ENCODE results near the gene STAT6.

STAT6 gene

GRCh38 chr12:57128519-57129247 lies 17.5 kb upstream of the STAT6 start:
- in situ Hi-C loops (cut with HindIII; ENCODE audit: low sequenced_read_pairs) = loop anchor here (10.0 kb wide), 1 partner anchor 64 kb away; no protein-coding TSS in a partner anchor

- in situ Hi-C loops (cut with HindIII; ENCODE audit: low sequenced_read_pairs) = loop anchor here (10.0 kb wide), 1 partner anchor 63 kb away; no protein-coding TSS in a partner anchor
Measured at GRCh38 chr12:57127726-57128518, 16.8 kb upstream of the STAT6 start, which contains the start of gene LRP1. Gene LRP1 (plus strand): TSS chr12:57128483. CDS start chr12:57128965, 482 bp downstream.

GRCh38 chr12:57127101-57127725 lies 16.1 kb upstream of the STAT6 start:
- in situ Hi-C loops (cut with HindIII; ENCODE audit: low sequenced_read_pairs) = loop anchor here (10.0 kb wide), 1 partner anchor 62 kb away; no protein-coding TSS in a partner anchor

- in situ Hi-C loops (cut with HindIII; ENCODE audit: low sequenced_read_pairs) = loop anchor here (10.0 kb wide), 1 partner anchor 62 kb away; no protein-coding TSS in a partner anchor
Measured at GRCh38 chr12:57126561-57126960, 15.4 kb upstream of the STAT6 start.

GRCh38 chr12:57126061-57126460 lies 14.9 kb upstream of the STAT6 start:
- in situ Hi-C loops (cut with HindIII; ENCODE audit: low sequenced_read_pairs) = loop anchor here (10.0 kb wide), 1 partner anchor 61 kb away; no protein-coding TSS in a partner anchor

GRCh38 chr12:57124261-57124877 lies 13.2 kb upstream of the STAT6 start:
- in situ Hi-C loops (cut with HindIII; ENCODE audit: low sequenced_read_pairs) = loop anchor here (5.0 to 10.0 kb wide), 2 partner anchors 48 to 60 kb away; no protein-coding TSS in a partner anchor

- in situ Hi-C loops (cut with HindIII; ENCODE audit: low sequenced_read_pairs) = loop anchor here (5.0 to 10.0 kb wide), 2 partner anchors 48 to 59 kb away; no protein-coding TSS in a partner anchor
Measured at GRCh38 chr12:57123813-57124212, 12.7 kb upstream of the STAT6 start.

GRCh38 chr12:57120718-57121117 lies 9.6 kb upstream of the STAT6 start:
- in situ Hi-C loops (cut with HindIII; ENCODE audit: low sequenced_read_pairs) = loop anchor here (5.0 to 10.0 kb wide), 2 partner anchors 52 to 56 kb away; no protein-coding TSS in a partner anchor

GRCh38 chr12:57119294-57120085 lies 8.3 kb upstream of the STAT6 start:
- in situ Hi-C loops (cut with HindIII; ENCODE audit: low sequenced_read_pairs) = loop anchor here (5.0 to 10.0 kb wide), 2 partner anchors 53 to 55 kb away; no protein-coding TSS in a partner anchor

GRCh38 chr12:57118711-57119271 lies 7.6 kb upstream of the STAT6 start:
- in situ Hi-C loops (cut with HindIII; ENCODE audit: low sequenced_read_pairs) = no loop called here

GRCh38 chr12:57116580-57117281 lies 5.6 kb upstream of the STAT6 start:
- in situ Hi-C loops (cut with HindIII; ENCODE audit: low sequenced_read_pairs) = no loop called here

- in situ Hi-C loops (cut with HindIII; ENCODE audit: low sequenced_read_pairs) = no loop called here
Measured at GRCh38 chr12:57112492-57113294, 1.5 kb upstream of the STAT6 start.

- in situ Hi-C loops (cut with HindIII; ENCODE audit: low sequenced_read_pairs) = no loop called here
Measured at GRCh38 chr12:57110104-57111030, 795 bp downstream of the STAT6 start.

- in situ Hi-C loops (cut with HindIII; ENCODE audit: low sequenced_read_pairs) = no loop called here
Measured at GRCh38 chr12:57109207-57110103, 1.7 kb downstream of the STAT6 start.

- in situ Hi-C loops (cut with HindIII; ENCODE audit: low sequenced_read_pairs) = no loop called here
Measured at GRCh38 chr12:57107456-57108155, 3.6 kb downstream of the STAT6 start.

Data from DLD1 (cell line).